K562 (cell line): Measurements from ENCODE around the gene ZNF326. TPM values are rescaled to one million over a fixed set of nuclear protein-coding genes. Genes with fewer than 3 reads are reported as not detected.
A peak's percentile ranks its signal among the peaks of the same experiment; 100 is the strongest.

Experiments used
- CHCHD3 ChIP-seq: fragments of 250-450 bp; sonication (Bioruptor Pico); IDR thresholded peaks from 2 replicates; pipeline ENCODE4 v2.1.2; 2022; ENCODE audit warnings: mild to moderate bottlenecking
- CHD2 ChIP-seq: IDR thresholded peaks from 2 replicates; pipeline ENCODE4 v1.6.1; 2011; ENCODE audit warnings: low read depth, low read length
- CREM ChIP-seq: IDR thresholded peaks from 2 replicates; pipeline ENCODE4 v1.6.1; 2014; ENCODE audit warnings: antibody characterized with exemption, low read depth
- HCFC1 ChIP-seq: IDR thresholded peaks from 2 replicates; pipeline ENCODE4 v1.6.1; 2012; ENCODE audit warnings: low read depth, low read length, improper control_type of control experiment
- HDAC2 ChIP-seq: fragments of 450-650 bp; IDR thresholded peaks from 2 replicates; pipeline ENCODE4 v1.6.1; 2016; ENCODE audit warnings: mild to moderate bottlenecking
- HNRNPLL ChIP-seq: fragments of 200-400 bp; formaldehyde crosslinking; IDR thresholded peaks from 2 replicates; pipeline ENCODE4 v1.6.1; 2017; ENCODE audit warnings: low read length, low read depth, mild to moderate bottlenecking; ENCODE audit not compliant: poor library complexity, severe bottlenecking
- MGA ChIP-seq: fragments of 450-650 bp; IDR thresholded peaks from 2 replicates; pipeline ENCODE4 v1.6.1; 2016; ENCODE audit warnings: mild to moderate bottlenecking, moderate library complexity
- NCOA6 ChIP-seq: fragments of 450-650 bp; IDR thresholded peaks from 2 replicates; pipeline ENCODE4 v1.6.1; 2017; ENCODE audit warnings: mild to moderate bottlenecking
- PHB ChIP-seq: fragments of 250-450 bp; sonication (Bioruptor Pico); IDR thresholded peaks from 2 replicates; pipeline ENCODE4 v1.5.0; 2021
- SIRT6 ChIP-seq: IDR thresholded peaks from one replicate; pipeline ENCODE4 v1.6.1; 2012; ENCODE audit warnings: low read depth, mild to moderate bottlenecking, control low read depth, inconsistent platforms, low read length, moderate library complexity
- SLC30A9 ChIP-seq: fragments of 250-450 bp; sonication (Bioruptor Pico); IDR thresholded peaks from 2 replicates; pipeline ENCODE4 v1.8.0; 2022; ENCODE audit warnings: mild to moderate bottlenecking, moderate library complexity
- TCF7 ChIP-seq: sonication (generic); IDR thresholded peaks from 2 replicates; pipeline ENCODE4 v1.6.1; 2016; ENCODE audit warnings: antibody characterized with exemption, borderline replicate concordance
- WHSC1 ChIP-seq: IDR thresholded peaks from one replicate; pipeline ENCODE4 v1.6.1; 2012; ENCODE audit warnings: low read length, control low read depth, inconsistent platforms
- ZNF24 ChIP-seq: fragments of 450-650 bp; IDR thresholded peaks from 2 replicates; pipeline ENCODE4 v1.6.1; 2016
- ZNF384 ChIP-seq: IDR thresholded peaks from 2 replicates; pipeline ENCODE4 v1.6.1; 2012; ENCODE audit warnings: low read depth, low read length, improper control_type of control experiment
- ZNF444 ChIP-seq: fragments of 250-450 bp; sonication (Bioruptor Pico); IDR thresholded peaks from 2 replicates; pipeline ENCODE4 v1.4.0; 2020; ENCODE audit warnings: mild to moderate bottlenecking, moderate library complexity
- polyA plus RNA-seq, 8 experiments: library from polyadenylated mRNA; depleted of rRNA in 4 of 8; stranded (reverse) in 5 of 8; unstranded in 3 of 8; fragments of >200 nt; fragmentation: Nextera tagmentation in 2 of 8; fragmentation: Illumina TruSeq in 1 of 8; extraction: Ambion mirVana in 2 of 8; extraction: Trizol in 1 of 8; gene quantifications; 2 replicates each; pipeline versions ENCODE4 v1.2.1 to v1.2.3, GENCODE V29; 2011 to 2014; ENCODE audit warnings: inconsistent platforms in 1 of 8, missing spikeins in 1 of 8
- total RNA-seq, 7 experiments: library from RNA; depleted of rRNA in 6 of 7; stranded (reverse); fragments of >200 nt in 6 of 7; fragmentation: Illumina TruSeq in 2 of 7; extraction: Trizol in 2 of 7; gene quantifications; 2 replicates each; pipeline versions ENCODE4 v1.2.1 to v1.2.3, GENCODE V29; 2011 to 2021; ENCODE audit warnings: low replicate concordance in 1 of 7
- TF ChIP-seq, protein P1 (sequence below): fragments of 450-650 bp; formaldehyde crosslinking; IDR thresholded peaks from 2 replicates; pipeline ENCODE4 v1.4.0; 2020; ENCODE audit warnings: mild to moderate bottlenecking, mixed read lengths

The ZNF326 gene
- total and polyA plus RNA-seq, 9 of the 15 experiments (the other 6 are each of a cell fraction or from before 2014, with no cell fraction given) = 7.2 to 33.2 (median 20.1) TPM

GRCh38 chr1:89994805-89995597 lies at the start of gene ZNF326 (continued):
- peak; percentile 72; the same call in 1 of the 2 replicates for TF ChIP-seq MGA
- TF ChIP-seq HCFC1 = peak; percentile 76
- 0 out of 2 replicates have a peak, but pooled peaks have one; percentile 50 for TF ChIP-seq NCOA6
- TF ChIP-seq PHB (CRISPR knock-in tag) = peak; percentile 44; the same call in 1 of the 2 replicates
- TF ChIP-seq CHD2 = peak; percentile 58
- no peak for TF ChIP-seq SIRT6
- peak; percentile 78; the same call in 1 of the 2 replicates for TF ChIP-seq CHCHD3 (CRISPR knock-in tag)
- peak; percentile 82 for TF ChIP-seq CREM
- TF ChIP-seq ZNF384 = 0 out of 2 replicates have a peak, but pooled peaks have one; percentile 6
- no peak for TF ChIP-seq ZNF444 (CRISPR knock-in tag)
- no peak for TF ChIP-seq ZNF24
- peak; percentile 62 for TF ChIP-seq HNRNPLL
- TF ChIP-seq WHSC1 = no peak
- TF ChIP-seq SLC30A9 (CRISPR knock-in tag) = no peak
- no peak for TF ChIP-seq HDAC2
- TF ChIP-seq, protein P1, sequence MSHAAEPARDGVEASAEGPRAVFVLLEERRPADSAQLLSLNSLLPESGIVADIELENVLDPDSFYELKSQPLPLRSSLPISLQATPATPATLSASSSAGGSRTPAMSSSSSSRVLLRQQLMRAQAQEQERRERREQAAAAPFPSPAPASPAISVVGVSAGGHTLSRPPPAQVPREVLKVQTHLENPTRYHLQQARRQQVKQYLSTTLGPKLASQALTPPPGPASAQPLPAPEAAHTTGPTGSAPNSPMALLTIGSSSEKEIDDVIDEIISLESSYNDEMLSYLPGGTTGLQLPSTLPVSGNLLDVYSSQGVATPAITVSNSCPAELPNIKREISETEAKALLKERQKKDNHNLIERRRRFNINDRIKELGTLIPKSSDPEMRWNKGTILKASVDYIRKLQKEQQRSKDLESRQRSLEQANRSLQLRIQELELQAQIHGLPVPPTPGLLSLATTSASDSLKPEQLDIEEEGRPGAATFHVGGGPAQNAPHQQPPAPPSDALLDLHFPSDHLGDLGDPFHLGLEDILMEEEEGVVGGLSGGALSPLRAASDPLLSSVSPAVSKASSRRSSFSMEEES = no peak; the same call in 1 of the 2 replicates
- TF ChIP-seq TCF7 = no peak
